Esophagus mucosa (tissue), 1 donor: Measurements from ENCODE around the gene CRMP1. TPM values are rescaled to one million over a fixed set of nuclear protein-coding genes. Genes with fewer than 3 reads are reported as not detected.

ENCODE experiments used
- ATAC-seq: fragments of 200-7000 bp; cut with Tn5 transposase; one replicate; pipeline ENCODE4 v1.9.1; 2020
- total RNA-seq: library from RNA; stranded (reverse); gene quantifications from one replicate; pipeline ENCODE4 v1.2.4, GENCODE V29; 2023
- donor health status: DM: yes; HTN: yes; CAD: no.

Gene CRMP1
- total RNA-seq, 1 donor from 2014 or later = 1.8 TPM

GRCh38 chr4:5919571-5919970 is 26.7 kb upstream of the CRMP1 start:
- no peak for ATAC-seq

GRCh38 chr4:5919044-5919443 is 26.2 kb upstream of the CRMP1 start:
- no peak for ATAC-seq

- ATAC-seq = no peak
These were observed 25.6 kb upstream of the CRMP1 start for GRCh38 chr4:5918331-5918985.

GRCh38 chr4:5917672-5918071 is 24.8 kb upstream of the CRMP1 start:
- ATAC-seq = no peak

- peak; percentile 14 for ATAC-seq
These were observed 23.3 kb upstream of the CRMP1 start for GRCh38 chr4:5916229-5916628.

- no peak for ATAC-seq
These were observed 20.6 kb upstream of the CRMP1 start for GRCh38 chr4:5913454-5913853.

GRCh38 chr4:5912614-5913019 is 19.7 kb upstream of the CRMP1 start:
- ATAC-seq = peak; percentile 97

- ATAC-seq = no peak
These were observed 16.1 kb upstream of the CRMP1 start for GRCh38 chr4:5908876-5909427.

- no peak for ATAC-seq
These were observed 13.3 kb upstream of the CRMP1 start for GRCh38 chr4:5906191-5906590.

- ATAC-seq = no peak
These were observed 12.8 kb upstream of the CRMP1 start for GRCh38 chr4:5905714-5906113.

- ATAC-seq = no peak
These were observed 8.0 kb upstream of the CRMP1 start for GRCh38 chr4:5900844-5901243.

GRCh38 chr4:5899881-5900280 is 7.0 kb upstream of the CRMP1 start:
- no peak for ATAC-seq

- no peak for ATAC-seq
These were observed 6.5 kb upstream of the CRMP1 start for GRCh38 chr4:5899396-5899795.

GRCh38 chr4:5897674-5898073 is 4.8 kb upstream of the CRMP1 start:
- ATAC-seq = no peak

- no peak for ATAC-seq
These were observed 2.4 kb upstream of the CRMP1 start for GRCh38 chr4:5895287-5895686.

- ATAC-seq = no peak
These were observed 1.4 kb upstream of the CRMP1 start for GRCh38 chr4:5894266-5894665.

GRCh38 chr4:5893591-5893990 is 705 bp upstream of the CRMP1 start:
- ATAC-seq = no peak

GRCh38 chr4:5892323-5893003 is 423 bp downstream of the CRMP1 start:
- ATAC-seq = no peak

- ATAC-seq = no peak
These were observed 1.1 kb downstream of the CRMP1 start for GRCh38 chr4:5891563-5892322.

GRCh38 chr4:5890063-5890727 is 2.7 kb downstream of the CRMP1 start:
- no peak for ATAC-seq

- no peak for ATAC-seq
These were observed 3.7 kb downstream of the CRMP1 start for GRCh38 chr4:5889002-5889696.
